Epithelial cell of proximal tubule (primary cell): Measurements from ENCODE around the gene UQCR11. TPM values are rescaled to one million over a fixed set of nuclear protein-coding genes. Genes with fewer than 3 reads are reported as not detected.

Experiments
- DNase-seq: peaks from one replicate; pipeline ENCODE4 v3.0.0-alpha.2; 2011; ENCODE audit warnings: low read depth
- H3K4me3 ChIP-seq: 2 replicates; pipeline ENCODE4 v1.5.1; 2011; ENCODE audit warnings: low read depth, mild to moderate bottlenecking, low read length
- total RNA-seq: library from RNA; depleted of rRNA; stranded (reverse); fragments of >200 nt; gene quantifications from 2 replicates; pipeline ENCODE4 v1.2.3, GENCODE V29; 2015
- TF ChIP-seq, protein P1 (sequence below): conservative IDR thresholded peaks from 2 replicates; pipeline ENCODE4 v1.5.1; 2012; ENCODE audit warnings: low read depth, mild to moderate bottlenecking, low read length

The UQCR11 gene
- total RNA-seq, 1 donor from 2014 or later: 91.4 TPM

DNA sequence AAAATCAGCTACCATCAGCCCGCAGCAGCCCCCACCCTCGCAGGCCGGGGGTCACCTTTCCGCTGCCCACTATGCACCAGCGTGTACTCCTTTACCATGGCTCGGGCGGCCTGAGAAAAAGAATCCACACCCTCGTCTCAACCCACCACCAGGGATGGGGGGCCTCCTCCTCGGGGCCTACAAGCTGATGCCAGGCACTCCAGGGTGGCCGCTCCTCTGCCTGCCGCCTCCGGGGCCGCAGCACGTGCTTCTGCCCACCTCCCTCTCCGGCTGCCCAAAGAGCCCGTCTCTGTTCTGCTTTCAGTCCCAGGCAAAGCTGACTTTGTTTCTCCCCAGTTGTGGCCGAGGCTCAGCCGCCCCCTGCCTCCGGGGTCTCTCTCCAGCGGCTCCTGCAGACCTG, 26.0 kb downstream of the UQCR11 start:
- DNase-seq: no peak
- H3K4me3 ChIP-seq: no peak overlapping the region
- TF ChIP-seq, protein P1, sequence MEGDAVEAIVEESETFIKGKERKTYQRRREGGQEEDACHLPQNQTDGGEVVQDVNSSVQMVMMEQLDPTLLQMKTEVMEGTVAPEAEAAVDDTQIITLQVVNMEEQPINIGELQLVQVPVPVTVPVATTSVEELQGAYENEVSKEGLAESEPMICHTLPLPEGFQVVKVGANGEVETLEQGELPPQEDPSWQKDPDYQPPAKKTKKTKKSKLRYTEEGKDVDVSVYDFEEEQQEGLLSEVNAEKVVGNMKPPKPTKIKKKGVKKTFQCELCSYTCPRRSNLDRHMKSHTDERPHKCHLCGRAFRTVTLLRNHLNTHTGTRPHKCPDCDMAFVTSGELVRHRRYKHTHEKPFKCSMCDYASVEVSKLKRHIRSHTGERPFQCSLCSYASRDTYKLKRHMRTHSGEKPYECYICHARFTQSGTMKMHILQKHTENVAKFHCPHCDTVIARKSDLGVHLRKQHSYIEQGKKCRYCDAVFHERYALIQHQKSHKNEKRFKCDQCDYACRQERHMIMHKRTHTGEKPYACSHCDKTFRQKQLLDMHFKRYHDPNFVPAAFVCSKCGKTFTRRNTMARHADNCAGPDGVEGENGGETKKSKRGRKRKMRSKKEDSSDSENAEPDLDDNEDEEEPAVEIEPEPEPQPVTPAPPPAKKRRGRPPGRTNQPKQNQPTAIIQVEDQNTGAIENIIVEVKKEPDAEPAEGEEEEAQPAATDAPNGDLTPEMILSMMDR: no peak

DNA sequence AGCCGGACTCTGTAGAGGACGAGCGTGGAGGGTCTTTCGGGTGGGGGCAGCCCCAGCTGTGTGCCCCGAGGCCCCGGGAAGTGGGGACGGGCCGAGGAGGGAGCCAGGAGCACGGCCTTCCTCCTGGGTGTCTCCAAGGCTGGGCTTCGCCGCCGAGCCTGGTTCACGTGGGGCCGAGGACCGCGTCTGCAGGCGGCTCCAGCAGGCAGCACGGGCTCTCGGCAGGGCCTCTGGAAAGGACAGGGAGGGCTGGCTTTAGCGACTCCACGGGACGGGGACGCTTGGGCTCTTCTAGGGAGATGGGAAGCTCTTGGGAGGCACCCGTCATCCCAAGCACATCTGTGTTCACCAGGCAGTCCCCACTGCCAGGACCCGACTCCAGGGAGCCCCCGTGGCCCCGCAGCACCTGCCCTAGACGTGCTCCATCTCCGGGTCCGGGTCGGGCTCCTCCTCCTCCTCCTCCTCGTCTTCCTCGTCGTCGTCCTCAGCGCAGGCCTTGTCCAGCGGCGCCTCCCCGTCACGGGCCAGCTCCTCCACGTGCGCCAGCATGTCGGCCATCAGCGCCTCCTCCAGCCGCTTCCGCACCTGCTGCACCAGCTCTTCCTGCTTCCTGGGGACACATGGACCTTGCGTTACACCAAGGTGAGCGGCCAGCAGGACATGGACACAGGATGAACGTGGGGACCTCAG, 27.2 kb downstream of the UQCR11 start:
- H3K4me3 ChIP-seq: no peak overlapping the region
- DNase-seq: no peak
- TF ChIP-seq, protein P1: no peak

DNA sequence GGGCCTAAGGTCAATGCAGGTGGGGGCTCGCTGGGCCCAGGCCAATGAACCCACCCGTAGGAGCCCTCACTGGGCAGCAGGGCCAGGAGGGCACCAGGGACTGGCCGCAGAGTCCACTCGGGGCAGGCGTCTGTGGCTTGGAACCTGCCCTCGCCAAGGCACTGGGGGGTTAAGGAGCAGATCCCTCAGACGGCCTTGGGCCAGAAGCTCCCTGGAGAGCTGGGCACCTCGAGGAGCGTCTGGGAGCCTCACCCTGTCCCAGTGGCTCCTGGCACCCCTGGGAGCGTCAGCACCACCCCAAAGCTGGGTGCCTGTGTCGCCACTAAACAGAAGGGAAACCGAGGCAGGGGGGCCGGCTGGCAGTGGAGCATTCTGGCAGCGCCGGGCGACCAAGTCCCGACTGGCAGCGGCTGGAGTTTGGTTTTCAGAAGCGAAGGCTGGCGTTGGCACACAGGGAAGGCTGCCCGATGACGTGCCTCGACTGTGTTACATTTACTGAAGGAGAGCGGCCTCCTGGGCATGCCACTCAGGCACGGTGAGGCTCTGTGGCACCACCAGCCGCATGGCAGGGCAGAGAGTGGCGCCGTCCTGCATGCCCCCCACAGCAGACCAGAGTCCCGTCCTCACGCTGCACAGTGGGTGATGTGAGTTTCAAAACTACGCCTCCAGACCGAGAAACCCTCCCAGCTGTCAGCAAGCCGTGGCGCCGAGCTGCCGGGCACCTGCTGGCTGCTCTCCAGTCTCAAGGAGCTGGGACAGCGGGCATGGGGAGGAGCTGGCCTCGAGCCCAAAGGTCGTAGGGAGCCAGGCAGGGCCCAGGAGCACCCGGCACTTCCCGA, 28.0 kb downstream of the UQCR11 start:
- TF ChIP-seq, protein P1: no peak
- DNase-seq: no peak
- no peak overlapping the region for H3K4me3 ChIP-seq

DNA sequence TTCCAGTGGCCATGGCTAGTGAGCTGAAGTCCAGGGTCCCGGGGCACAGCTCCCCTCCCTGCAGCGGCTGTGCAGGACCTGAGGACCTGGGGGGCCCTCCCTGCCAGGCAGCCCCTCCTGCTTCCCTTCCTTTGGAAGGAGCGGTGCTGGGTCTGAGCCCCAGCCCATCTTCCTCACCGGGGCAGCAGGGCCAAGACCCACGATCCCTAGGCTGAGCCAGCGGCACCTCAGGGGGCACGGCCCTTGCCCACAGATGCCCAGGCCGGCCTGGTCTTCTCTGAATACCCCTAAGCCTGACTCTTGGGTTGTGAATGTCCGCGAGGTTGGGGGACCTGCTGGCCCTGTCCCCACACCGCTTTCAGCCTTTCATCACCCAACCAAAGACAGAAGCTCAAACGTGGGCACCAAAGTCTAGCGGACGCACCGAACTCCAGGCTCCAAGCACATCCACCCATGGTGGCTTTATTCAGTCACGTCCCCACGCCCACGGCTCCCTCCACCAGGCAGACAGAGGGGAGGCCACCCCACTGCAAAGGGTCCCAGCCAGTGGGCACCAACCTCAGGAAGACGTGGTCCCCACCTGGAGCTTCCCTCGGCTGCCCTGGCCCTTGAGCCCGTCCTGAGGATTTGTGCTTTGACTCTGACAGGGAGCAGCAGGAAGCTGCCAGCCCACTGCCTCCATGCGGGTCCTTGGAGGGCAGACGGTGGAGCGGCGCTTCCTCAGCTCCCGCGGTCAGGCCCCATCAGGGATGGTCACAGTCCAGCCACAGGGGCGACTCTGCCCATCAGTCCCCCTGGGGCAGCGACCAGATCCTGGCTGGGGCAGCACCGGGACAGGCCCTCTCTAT, 28.8 kb downstream of the UQCR11 start:
- H3K4me3 ChIP-seq: no peak overlapping the region
- no peak for DNase-seq
- TF ChIP-seq, protein P1: no peak

DNA sequence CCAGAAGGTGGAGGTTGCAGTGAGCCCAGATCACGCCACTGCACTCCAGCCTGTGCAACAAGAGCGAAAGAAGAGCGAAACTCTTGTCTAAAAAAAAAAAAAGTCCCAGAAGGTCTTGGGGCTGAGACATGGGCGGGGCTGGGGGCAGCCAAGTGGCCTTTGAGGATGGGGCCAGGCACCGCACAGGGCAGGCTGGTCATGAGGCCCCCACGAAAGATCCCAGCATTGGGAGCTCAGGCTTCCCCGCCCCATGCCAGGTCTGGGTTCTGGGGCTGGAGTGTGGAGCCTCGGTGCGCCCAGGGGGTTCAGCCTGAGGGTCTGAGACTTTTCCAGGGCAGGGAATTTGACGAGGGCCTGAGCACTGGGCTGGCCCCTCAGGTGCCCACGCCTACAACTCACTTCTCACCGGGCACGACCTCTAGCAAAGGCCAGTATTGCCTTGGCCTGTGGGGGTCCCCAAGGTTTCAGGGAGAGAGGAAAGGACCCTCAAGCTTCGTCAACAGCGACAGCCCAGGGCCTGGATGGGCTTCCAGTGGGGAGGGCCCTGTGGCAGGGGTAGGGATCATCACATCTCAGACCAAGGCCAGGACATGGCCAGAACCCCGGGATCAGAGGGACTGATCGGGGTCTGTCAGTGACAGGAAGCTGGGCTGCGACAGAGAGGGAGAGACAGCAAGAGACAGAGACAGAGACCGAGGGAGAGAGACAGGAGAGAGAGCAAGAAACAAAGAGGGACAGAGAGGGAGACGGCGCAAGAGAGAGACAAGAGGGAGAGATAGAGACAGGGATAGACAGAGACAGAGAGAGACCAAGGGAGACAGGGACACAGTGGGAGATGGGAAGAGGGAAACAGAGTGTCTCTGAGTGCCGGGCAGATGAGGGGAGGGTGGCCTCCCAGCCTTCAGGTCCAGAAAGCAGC, 29.7 kb downstream of the UQCR11 start:
- no peak for DNase-seq
- TF ChIP-seq, protein P1: no peak
- no peak overlapping the region for H3K4me3 ChIP-seq

DNA sequence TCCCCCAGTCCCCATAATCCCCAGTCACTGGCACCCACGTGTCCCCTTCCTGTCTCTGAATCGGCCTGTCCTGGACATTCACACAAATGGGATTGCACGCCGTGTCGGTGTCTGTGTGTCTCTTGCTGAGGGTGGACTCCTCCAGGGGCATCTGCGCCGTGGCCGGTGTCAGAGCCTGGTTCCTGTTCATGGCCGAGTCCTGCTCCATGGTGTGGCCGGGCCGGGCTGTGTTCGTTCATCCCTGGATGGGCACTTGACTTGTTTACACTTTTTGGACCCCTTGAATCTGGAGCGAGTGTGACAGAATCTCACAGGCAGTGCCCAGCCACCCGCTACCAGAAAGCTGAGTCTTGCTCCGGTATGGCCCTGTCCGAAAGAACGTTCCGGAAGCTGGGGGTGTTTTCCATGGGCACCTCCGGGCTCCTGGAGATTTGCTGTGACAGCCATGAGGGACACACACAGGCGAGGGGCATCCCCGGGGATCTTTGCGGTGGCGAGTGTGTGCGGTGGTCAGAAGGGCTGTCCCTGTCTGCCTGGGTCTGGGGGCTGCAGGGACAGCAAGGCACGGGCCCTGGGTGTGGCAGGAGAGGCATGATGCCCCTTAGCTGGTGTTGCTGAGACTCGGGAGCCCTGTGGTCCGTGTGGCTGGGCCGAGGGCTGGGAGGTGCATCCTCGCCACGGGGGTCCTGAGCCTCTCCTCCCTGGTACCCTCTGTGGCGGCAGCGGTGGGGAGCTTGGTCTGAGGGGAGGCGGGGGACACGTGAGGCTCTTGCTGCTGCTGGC, 30.7 kb downstream of the UQCR11 start:
- DNase-seq: no peak
- no peak overlapping the region for H3K4me3 ChIP-seq
- TF ChIP-seq, protein P1: no peak
